ENCODE results near the gene CDKN1C. TPM values are rescaled to one million over a fixed set of nuclear protein-coding genes. Genes with fewer than 3 reads are reported as not detected.

Gene CDKN1C
- total RNA-seq, 1 donor: 12.2 TPM

GRCh38 chr11:2927121-2927800 is 41.7 kb upstream of the CDKN1C start:
- Histone ChIP-seq H3K4me3 (ENCODE audit: low read length) (no peak overlapping the region), H3K9me3 (ENCODE audit: low read depth, low read length) (no peaks in the 10 kb centered on the region), H3K4me1 (ENCODE audit: insufficient read depth, low read length) (peaks cover 31% of the 10 kb centered on the region), H3K27me3 (ENCODE audit: insufficient read depth, low read length) (peaks cover 26% of the 10 kb centered on the region)

GRCh38 chr11:2926611-2927051 is 41.1 kb upstream of the CDKN1C start:
- Histone ChIP-seq H3K4me1 (ENCODE audit: insufficient read depth, low read length) (peaks cover 30% of the 10 kb centered on the region), H3K4me3 (ENCODE audit: low read length) (no peak overlapping the region), H3K9me3 (ENCODE audit: low read depth, low read length) (no peaks in the 10 kb centered on the region), H3K27me3 (ENCODE audit: insufficient read depth, low read length) (peaks cover 26% of the 10 kb centered on the region)

- no peaks in the 10 kb centered on the region for H3K9me3 ChIP-seq (ENCODE audit: low read depth, low read length)
- H3K27me3 ChIP-seq (ENCODE audit: insufficient read depth, low read length): peaks cover 24% of the 10 kb centered on the region
- peaks cover 23% of the 10 kb centered on the region for H3K4me1 ChIP-seq (ENCODE audit: insufficient read depth, low read length)
- no peak overlapping the region for H3K4me3 ChIP-seq (ENCODE audit: low read length)
These were observed 39.5 kb upstream of the CDKN1C start for GRCh38 chr11:2924821-2925675.

- H3K27me3 ChIP-seq (ENCODE audit: insufficient read depth, low read length): peaks cover 20% of the 10 kb centered on the region
- peaks cover 16% of the 10 kb centered on the region for H3K4me1 ChIP-seq (ENCODE audit: insufficient read depth, low read length)
- no peak overlapping the region for H3K4me3 ChIP-seq (ENCODE audit: low read length)
- H3K9me3 ChIP-seq (ENCODE audit: low read depth, low read length): no peaks in the 10 kb centered on the region
These were observed 38.8 kb upstream of the CDKN1C start for GRCh38 chr11:2924381-2924780.

GRCh38 chr11:2923446-2924375 is 38.1 kb upstream of the CDKN1C start:
- H3K9me3 ChIP-seq (ENCODE audit: low read depth, low read length): no peaks in the 10 kb centered on the region
- H3K27me3 ChIP-seq (ENCODE audit: insufficient read depth, low read length): peaks cover 20% of the 10 kb centered on the region
- H3K4me3 ChIP-seq (ENCODE audit: low read length): no peak overlapping the region
- H3K4me1 ChIP-seq (ENCODE audit: insufficient read depth, low read length): peaks cover 11% of the 10 kb centered on the region

- peaks cover under 1% of the 10 kb centered on the region for H3K4me1 ChIP-seq (ENCODE audit: insufficient read depth, low read length)
- no peaks in the 10 kb centered on the region for H3K9me3 ChIP-seq (ENCODE audit: low read depth, low read length)
These were observed 37.1 kb upstream of the CDKN1C start for GRCh38 chr11:2922655-2923054.

GRCh38 chr11:2921742-2922493 is 36.3 kb upstream of the CDKN1C start:
- Histone ChIP-seq H3K27me3 (ENCODE audit: insufficient read depth, low read length) (peaks cover 3% of the 10 kb centered on the region), H3K9me3 (ENCODE audit: low read depth, low read length) (no peaks in the 10 kb centered on the region), H3K4me1 (ENCODE audit: insufficient read depth, low read length) (no peaks in the 10 kb centered on the region), H3K4me3 (ENCODE audit: low read length) (no peak overlapping the region)

More at GRCh38 chr11:2922655-2923054, 37.1 kb upstream of the CDKN1C start:
- Histone ChIP-seq H3K4me3 (ENCODE audit: low read length) (no peak overlapping the region), H3K27me3 (ENCODE audit: insufficient read depth, low read length) (peaks cover 10% of the 10 kb centered on the region)

GRCh38 chr11:2921261-2921660 is 35.7 kb upstream of the CDKN1C start:
- H3K27me3 ChIP-seq (ENCODE audit: insufficient read depth, low read length): no peaks in the 10 kb centered on the region
- H3K4me3 ChIP-seq (ENCODE audit: low read length): no peak overlapping the region
- H3K4me1 ChIP-seq (ENCODE audit: insufficient read depth, low read length): no peaks in the 10 kb centered on the region
- H3K9me3 ChIP-seq (ENCODE audit: low read depth, low read length): no peaks in the 10 kb centered on the region

GRCh38 chr11:2920343-2920742 is 34.8 kb upstream of the CDKN1C start:
- H3K4me3 ChIP-seq (ENCODE audit: low read length): no peak overlapping the region
- H3K27me3 ChIP-seq (ENCODE audit: insufficient read depth, low read length): no peaks in the 10 kb centered on the region
- no peaks in the 10 kb centered on the region for H3K9me3 ChIP-seq (ENCODE audit: low read depth, low read length)
- no peaks in the 10 kb centered on the region for H3K4me1 ChIP-seq (ENCODE audit: insufficient read depth, low read length)

- no peaks in the 10 kb centered on the region for H3K9me3 ChIP-seq (ENCODE audit: low read depth, low read length)
- no peak overlapping the region for H3K4me3 ChIP-seq (ENCODE audit: low read length)
- no peaks in the 10 kb centered on the region for H3K27me3 ChIP-seq (ENCODE audit: insufficient read depth, low read length)
- no peaks in the 10 kb centered on the region for H3K4me1 ChIP-seq (ENCODE audit: insufficient read depth, low read length)
These were observed 34.3 kb upstream of the CDKN1C start for GRCh38 chr11:2919837-2920236.

GRCh38 chr11:2919188-2919587 is 33.6 kb upstream of the CDKN1C start:
- Histone ChIP-seq H3K4me1 (ENCODE audit: insufficient read depth, low read length) (no peaks in the 10 kb centered on the region), H3K27me3 (ENCODE audit: insufficient read depth, low read length) (no peaks in the 10 kb centered on the region), H3K4me3 (ENCODE audit: low read length) (no peak overlapping the region), H3K9me3 (ENCODE audit: low read depth, low read length) (no peaks in the 10 kb centered on the region)

- Histone ChIP-seq H3K4me1 (ENCODE audit: insufficient read depth, low read length) (peaks cover 8% of the 10 kb centered on the region), H3K9me3 (ENCODE audit: low read depth, low read length) (no peaks in the 10 kb centered on the region), H3K27me3 (ENCODE audit: insufficient read depth, low read length) (no peaks in the 10 kb centered on the region), H3K4me3 (ENCODE audit: low read length) (no peak overlapping the region)
These were observed 32.4 kb upstream of the CDKN1C start for GRCh38 chr11:2917842-2918490.

- H3K9me3 ChIP-seq (ENCODE audit: low read depth, low read length): no peaks in the 10 kb centered on the region
- H3K4me1 ChIP-seq (ENCODE audit: insufficient read depth, low read length): peaks cover 8% of the 10 kb centered on the region
- H3K4me3 ChIP-seq (ENCODE audit: low read length): no peak overlapping the region
- H3K27me3 ChIP-seq (ENCODE audit: insufficient read depth, low read length): no peaks in the 10 kb centered on the region
These were observed 31.5 kb upstream of the CDKN1C start for GRCh38 chr11:2916892-2917645.
